Nephron progenitor cell (in vitro differentiated cells): ENCODE measurements around the gene TSPOAP1.

ENCODE experiments used
- DNase-seq: peaks from one replicate; pipeline ENCODE4 v3.0.0; 2021
- H3K27ac Mint-ChIP-seq: 2 replicates; pipeline ENCODE4 v1.8.0; 2021; ENCODE audit warnings: mild to moderate bottlenecking, moderate library complexity, mixed read lengths
- H3K27me3 Mint-ChIP-seq: 2 replicates; pipeline ENCODE4 v1.8.0; 2021; ENCODE audit warnings: mild to moderate bottlenecking, low read depth, mixed read lengths; ENCODE audit not compliant: poor library complexity
- H3K36me3 Mint-ChIP-seq: 2 replicates; pipeline ENCODE4 v1.8.0; 2021; ENCODE audit warnings: low read depth, mixed read lengths
- H3K4me1 Mint-ChIP-seq: 2 replicates; pipeline ENCODE4 v1.8.0; 2021; ENCODE audit warnings: mixed read lengths
- H3K4me3 Mint-ChIP-seq: 2 replicates; pipeline ENCODE4 v1.8.0; 2021; ENCODE audit warnings: mild to moderate bottlenecking, moderate library complexity, mixed read lengths
- H3K9me3 Mint-ChIP-seq: 2 replicates; pipeline ENCODE4 v1.8.0; 2021; ENCODE audit warnings: mild to moderate bottlenecking, moderate library complexity, mixed read lengths
- CTCF ChIP-seq: fragments of 200-600 bp; sonication (generic); IDR thresholded peaks from 2 replicates; pipeline ENCODE4 v1.5.0; 2021; ENCODE audit warnings: antibody characterized with exemption

The TSPOAP1 gene

GRCh38 chr17:58369214-58370031 is 40.8 kb upstream of the TSPOAP1 start:
- no peaks in the 10 kb centered on the region for H3K9me3 Mint-ChIP-seq
- H3K4me3 Mint-ChIP-seq: no peak overlapping the region
- peak overlapping the region; percentile 71 for H3K27ac Mint-ChIP-seq
- H3K27me3 Mint-ChIP-seq: peaks cover 4% of the 10 kb centered on the region
- no peak for DNase-seq
- H3K4me1 Mint-ChIP-seq: peaks cover 32% of the 10 kb centered on the region
- no peak for TF ChIP-seq CTCF
- no peaks in the 10 kb centered on the region for H3K36me3 Mint-ChIP-seq

GRCh38 chr17:58368860-58369213 is 40.2 kb upstream of the TSPOAP1 start:
- H3K9me3 Mint-ChIP-seq: no peaks in the 10 kb centered on the region
- H3K4me1 Mint-ChIP-seq: peaks cover 38% of the 10 kb centered on the region
- H3K36me3 Mint-ChIP-seq: no peaks in the 10 kb centered on the region
- H3K27me3 Mint-ChIP-seq: peaks cover 4% of the 10 kb centered on the region
- DNase-seq: no peak
- no peak overlapping the region for H3K4me3 Mint-ChIP-seq
- TF ChIP-seq CTCF: no peak
- H3K27ac Mint-ChIP-seq: peak overlapping the region; percentile 71

- DNase-seq: no peak
- H3K9me3 Mint-ChIP-seq: no peaks in the 10 kb centered on the region
- H3K27ac Mint-ChIP-seq: no peak overlapping the region
- no peak for TF ChIP-seq CTCF
- peaks cover 52% of the 10 kb centered on the region for H3K4me1 Mint-ChIP-seq
- H3K36me3 Mint-ChIP-seq: no peaks in the 10 kb centered on the region
- no peak overlapping the region for H3K4me3 Mint-ChIP-seq
- H3K27me3 Mint-ChIP-seq: peaks cover 8% of the 10 kb centered on the region
Observed at GRCh38 chr17:58367461-58367860, 38.9 kb upstream of the TSPOAP1 start.

- no peak for TF ChIP-seq CTCF
- no peak for DNase-seq
- Mint-ChIP-seq H3K4me3 (no peak overlapping the region), H3K4me1 (peaks cover 65% of the 10 kb centered on the region), H3K27me3 (peaks cover 4% of the 10 kb centered on the region), H3K9me3 (no peaks in the 10 kb centered on the region), H3K36me3 (no peaks in the 10 kb centered on the region), H3K27ac (peak overlapping the region; percentile 80)
Observed at GRCh38 chr17:58365980-58366595, 37.5 kb upstream of the TSPOAP1 start.

- Mint-ChIP-seq H3K27me3 (peaks cover 4% of the 10 kb centered on the region), H3K4me3 (no peak overlapping the region), H3K27ac (peak overlapping the region; percentile 80), H3K36me3 (no peaks in the 10 kb centered on the region), H3K9me3 (no peaks in the 10 kb centered on the region), H3K4me1 (peaks cover 65% of the 10 kb centered on the region)
- DNase-seq: no peak
- TF ChIP-seq CTCF: no peak
Observed at GRCh38 chr17:58365185-58365979, 36.8 kb upstream of the TSPOAP1 start.
